ENCODE measurements around the gene PALLD. TPM values are rescaled to one million over a fixed set of nuclear protein-coding genes. Genes with fewer than 3 reads are reported as not detected.

Gene PALLD
- total RNA-seq, 2 donors from 2014 or later: 705 to 752 TPM

GRCh38 chr4:168503652-168504362 is 7.0 kb downstream of the PALLD start:
- no peaks in the 10 kb centered on the region for H3K27me3 ChIP-seq (replicated peaks; ENCODE audit: insufficient read depth)

GRCh38 chr4:168504526-168504925 is 7.7 kb downstream of the PALLD start:
- Histone ChIP-seq H3K4me1 (ENCODE audit: control insufficient read depth in 1 of 2, low read depth in 2 of 2) (no peaks in the 10 kb centered on the region), H3K9me3 (no peaks in the 10 kb centered on the region), H3K27ac (no peak overlapping the region), H3K36me3 (no peaks in the 10 kb centered on the region), H3K4me3 (no peak overlapping the region), H3K27me3 (replicated peaks; ENCODE audit: insufficient read depth) (no peaks in the 10 kb centered on the region)
- no peak for DNase-seq (ENCODE audit: low spot score)
- TF ChIP-seq, protein P1, sequence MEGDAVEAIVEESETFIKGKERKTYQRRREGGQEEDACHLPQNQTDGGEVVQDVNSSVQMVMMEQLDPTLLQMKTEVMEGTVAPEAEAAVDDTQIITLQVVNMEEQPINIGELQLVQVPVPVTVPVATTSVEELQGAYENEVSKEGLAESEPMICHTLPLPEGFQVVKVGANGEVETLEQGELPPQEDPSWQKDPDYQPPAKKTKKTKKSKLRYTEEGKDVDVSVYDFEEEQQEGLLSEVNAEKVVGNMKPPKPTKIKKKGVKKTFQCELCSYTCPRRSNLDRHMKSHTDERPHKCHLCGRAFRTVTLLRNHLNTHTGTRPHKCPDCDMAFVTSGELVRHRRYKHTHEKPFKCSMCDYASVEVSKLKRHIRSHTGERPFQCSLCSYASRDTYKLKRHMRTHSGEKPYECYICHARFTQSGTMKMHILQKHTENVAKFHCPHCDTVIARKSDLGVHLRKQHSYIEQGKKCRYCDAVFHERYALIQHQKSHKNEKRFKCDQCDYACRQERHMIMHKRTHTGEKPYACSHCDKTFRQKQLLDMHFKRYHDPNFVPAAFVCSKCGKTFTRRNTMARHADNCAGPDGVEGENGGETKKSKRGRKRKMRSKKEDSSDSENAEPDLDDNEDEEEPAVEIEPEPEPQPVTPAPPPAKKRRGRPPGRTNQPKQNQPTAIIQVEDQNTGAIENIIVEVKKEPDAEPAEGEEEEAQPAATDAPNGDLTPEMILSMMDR (IDR thresholded peaks at IDR 0.05): no peak
- no peak for ATAC-seq (ENCODE audit: insufficient number of reproducible peaks, low FRiP score, low read depth)

More at GRCh38 chr4:168503652-168504362, 7.0 kb downstream of the PALLD start:
- no peak for DNase-seq (ENCODE audit: low spot score)
- Histone ChIP-seq H3K27ac (no peak overlapping the region), H3K4me3 (no peak overlapping the region), H3K36me3 (no peaks in the 10 kb centered on the region), H3K9me3 (no peaks in the 10 kb centered on the region), H3K4me1 (ENCODE audit: control insufficient read depth in 1 of 2, low read depth in 2 of 2) (no peaks in the 10 kb centered on the region)
- no peak for ATAC-seq (ENCODE audit: insufficient number of reproducible peaks, low FRiP score, low read depth)
- TF ChIP-seq, protein P1 (IDR thresholded peaks at IDR 0.05): no peak

- Histone ChIP-seq H3K4me1 (ENCODE audit: control insufficient read depth in 1 of 2, low read depth in 2 of 2) (no peaks in the 10 kb centered on the region), H3K27me3 (replicated peaks; ENCODE audit: insufficient read depth) (no peaks in the 10 kb centered on the region), H3K4me3 (no peak overlapping the region), H3K27ac (no peak overlapping the region), H3K9me3 (no peaks in the 10 kb centered on the region), H3K36me3 (no peaks in the 10 kb centered on the region)
- ATAC-seq (ENCODE audit: insufficient number of reproducible peaks, low FRiP score, low read depth) (no peak), DNase-seq (ENCODE audit: low spot score) (no peak)
- TF ChIP-seq, protein P1 (IDR thresholded peaks at IDR 0.05): no peak
Observed at GRCh38 chr4:168506014-168506413, 9.2 kb downstream of the PALLD start.

- no peak overlapping the region for H3K4me3 ChIP-seq
- H3K9me3 ChIP-seq: no peaks in the 10 kb centered on the region
- no peaks in the 10 kb centered on the region for H3K27me3 ChIP-seq (replicated peaks; ENCODE audit: insufficient read depth)
- H3K36me3 ChIP-seq: no peaks in the 10 kb centered on the region
- TF ChIP-seq, protein P1 (IDR thresholded peaks at IDR 0.05): no peak
- no peaks in the 10 kb centered on the region for H3K4me1 ChIP-seq (ENCODE audit: control insufficient read depth in 1 of 2, low read depth in 2 of 2)
- H3K27ac ChIP-seq: no peak overlapping the region
- ATAC-seq (ENCODE audit: insufficient number of reproducible peaks, low FRiP score, low read depth) (no peak), DNase-seq (ENCODE audit: low spot score) (no peak)
Observed at GRCh38 chr4:168507178-168507815, 10.4 kb downstream of the PALLD start.

- Histone ChIP-seq H3K4me1 (ENCODE audit: control insufficient read depth in 1 of 2, low read depth in 2 of 2) (no peaks in the 10 kb centered on the region), H3K27me3 (replicated peaks; ENCODE audit: insufficient read depth) (no peaks in the 10 kb centered on the region), H3K9me3 (no peaks in the 10 kb centered on the region), H3K27ac (no peak overlapping the region), H3K4me3 (no peak overlapping the region), H3K36me3 (no peaks in the 10 kb centered on the region)
- ATAC-seq (ENCODE audit: insufficient number of reproducible peaks, low FRiP score, low read depth): no peak
- TF ChIP-seq, protein P1 (IDR thresholded peaks at IDR 0.05): no peak
- no peak for DNase-seq (ENCODE audit: low spot score)
Observed at GRCh38 chr4:168508683-168509082, 11.8 kb downstream of the PALLD start.
